HG02678 (cell line): ENCODE measurements around the gene ZNF200.
"Not testable (repeated sequence)": the region's sequence is repeated elsewhere in the genome, so short reads cannot be mapped to it uniquely, and the experiment has no call there.

Source experiments
- ATAC-seq: cut with Tn5 transposase; IDR thresholded peaks from one replicate; pipeline ENCODE4 v1.9.1; 2021; ENCODE audit warnings: mild to moderate bottlenecking, moderate library complexity; ENCODE audit not compliant: unreplicated experiment

Gene ZNF200

GRCh38 chr16:3254309-3254708 lies 19.4 kb upstream of the ZNF200 start:
- no peak for ATAC-seq

GRCh38 chr16:3252967-3253366 lies 18.0 kb upstream of the ZNF200 start:
- ATAC-seq: no peak

GRCh38 chr16:3249451-3249850 lies 14.5 kb upstream of the ZNF200 start:
- no peak for ATAC-seq

- ATAC-seq: no peak
Observed at GRCh38 chr16:3249020-3249419, 14.1 kb upstream of the ZNF200 start.

GRCh38 chr16:3248596-3248995 lies 13.6 kb upstream of the ZNF200 start:
- ATAC-seq: no peak

- no peak for ATAC-seq
Observed at GRCh38 chr16:3246876-3247275, 11.9 kb upstream of the ZNF200 start.

- no peak for ATAC-seq
Observed at GRCh38 chr16:3246002-3246401, 11.0 kb upstream of the ZNF200 start.

GRCh38 chr16:3243882-3244281 lies 8.9 kb upstream of the ZNF200 start:
- no peak for ATAC-seq

GRCh38 chr16:3242709-3243108 lies 7.8 kb upstream of the ZNF200 start:
- no peak for ATAC-seq

GRCh38 chr16:3241761-3242160 lies 6.8 kb upstream of the ZNF200 start:
- no peak for ATAC-seq

- ATAC-seq: no peak
Observed at GRCh38 chr16:3235856-3236669, 1.1 kb upstream of the ZNF200 start.

- ATAC-seq: no peak
Observed at GRCh38 chr16:3234543-3234856, 458 bp downstream of the ZNF200 start.

- ATAC-seq: no peak
Observed at GRCh38 chr16:3223913-3224515, 10.9 kb downstream of the ZNF200 start.

- ATAC-seq: no peak
Observed at GRCh38 chr16:3220839-3221238, 14.1 kb downstream of the ZNF200 start.

- ATAC-seq: no peak
Observed at GRCh38 chr16:3216263-3216640, 18.7 kb downstream of the ZNF200 start.

- no peak for ATAC-seq
Observed at GRCh38 chr16:3215601-3216262, 19.2 kb downstream of the ZNF200 start.

GRCh38 chr16:3214904-3215600 lies 19.9 kb downstream of the ZNF200 start:
- no peak for ATAC-seq

- no peak for ATAC-seq
Observed at GRCh38 chr16:3212567-3212966, 22.4 kb downstream of the ZNF200 start.

GRCh38 chr16:3212006-3212405 lies 23.0 kb downstream of the ZNF200 start:
- no peak for ATAC-seq

GRCh38 chr16:3207086-3207953 lies 27.6 kb downstream of the ZNF200 start:
- no peak for ATAC-seq

GRCh38 chr16:3205939-3206338 lies 29.0 kb downstream of the ZNF200 start:
- not testable (repeated sequence) for ATAC-seq
